Measurements from ENCODE around the gene CEP350.

CEP350 gene

GRCh38 chr1:180158149-180159147, 203.8 kb downstream of the CEP350 start:
- in situ Hi-C loops (cut with MboI; ENCODE audit: low sequenced_read_pairs, unreplicated experiment), result no loop called here
- no peak for DNase-seq (ENCODE audit: low spot score)

DNA sequence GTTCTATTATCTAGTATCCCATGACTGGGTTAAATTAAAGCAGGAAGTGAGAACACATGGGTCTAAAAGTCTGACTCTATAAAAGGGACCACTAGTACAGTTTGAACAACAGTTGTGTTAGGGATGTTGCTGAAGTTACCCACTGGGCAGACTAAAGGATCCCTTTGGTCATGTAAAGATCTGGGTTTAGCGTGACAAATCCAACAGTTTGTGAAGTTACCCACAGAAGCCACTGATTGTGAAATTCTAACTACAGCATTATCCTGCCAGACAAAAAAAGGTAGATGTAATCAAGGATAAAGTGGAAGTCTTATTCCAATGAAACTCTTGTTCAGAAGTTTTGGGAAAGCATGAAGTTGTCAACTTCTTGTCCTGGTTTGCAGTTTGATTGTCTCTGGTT, 205.7 kb downstream of the CEP350 start:
- no peak for TF ChIP-seq CTCF (IDR thresholded peaks at IDR 0.05; ENCODE audit: borderline replicate concordance, control extremely low read depth, extremely low read depth, insufficient read depth, missing control alignments)
- in situ Hi-C loops (cut with MboI; ENCODE audit: low sequenced_read_pairs, unreplicated experiment), result loop anchor here (10.0 kb wide), 1 partner anchor 296 kb away; no protein-coding TSS in a partner anchor

More at GRCh38 chr1:180158149-180159147, 203.8 kb downstream of the CEP350 start:
- no peak for TF ChIP-seq CTCF (IDR thresholded peaks at IDR 0.05; ENCODE audit: borderline replicate concordance, control extremely low read depth, extremely low read depth, insufficient read depth, missing control alignments)

DNA sequence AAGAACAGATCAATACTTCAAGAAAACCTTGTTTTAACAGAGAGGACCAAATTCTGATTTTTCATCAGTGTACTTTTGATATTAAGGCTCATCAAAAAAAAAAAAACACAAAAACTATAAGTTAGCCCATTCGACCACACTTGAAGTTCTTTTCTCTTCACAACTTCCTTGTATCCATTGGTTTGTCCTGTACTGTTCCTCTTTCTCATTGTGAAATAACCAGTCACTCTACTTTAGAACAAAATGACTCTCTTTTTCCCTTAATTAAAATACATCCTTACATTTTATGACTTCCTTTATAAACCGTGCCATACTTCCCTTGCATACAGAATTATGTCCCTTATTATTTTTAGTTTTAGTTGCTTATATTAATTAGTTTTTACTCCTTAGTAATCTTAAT, 208.4 kb downstream of the CEP350 start:
- no peak for DNase-seq (ENCODE audit: low spot score)
- in situ Hi-C loops (cut with MboI; ENCODE audit: low sequenced_read_pairs, unreplicated experiment), result loop anchor here (10.0 kb wide), 1 partner anchor 298 kb away; no protein-coding TSS in a partner anchor
- TF ChIP-seq CTCF (IDR thresholded peaks at IDR 0.05; ENCODE audit: borderline replicate concordance, control extremely low read depth, extremely low read depth, insufficient read depth, missing control alignments), result no peak

More for the DNA sequence above, 205.7 kb downstream of the CEP350 start:
- DNase-seq (ENCODE audit: low spot score), result no peak
